Measurements from ENCODE around the gene HIBADH.

Gene HIBADH

DNA sequence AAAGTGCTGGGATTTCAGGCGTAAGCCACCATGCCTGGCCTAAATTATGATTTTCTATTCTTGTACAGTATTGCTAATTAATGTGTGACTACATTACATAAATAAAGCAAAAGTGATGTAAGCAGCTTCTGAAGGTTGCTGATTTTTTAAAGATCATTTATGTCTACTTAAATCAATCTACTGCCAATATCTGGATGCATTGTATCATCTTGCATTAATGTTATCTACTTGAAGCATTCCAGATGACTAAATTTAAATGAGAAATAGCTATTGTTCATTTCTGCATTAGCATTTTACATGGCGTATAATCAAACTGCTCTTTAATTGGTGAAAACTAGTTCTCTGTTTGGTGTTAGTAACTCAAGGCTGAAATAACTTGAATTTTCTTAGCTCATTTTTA, 37.1 kb upstream of the HIBADH start:
- H3K27me3 ChIP-seq (ENCODE audit: insufficient read depth, poor library complexity, severe bottlenecking): no peaks in the 10 kb centered on the region
- no peak overlapping the region for H3K4me3 ChIP-seq (replicated peaks; ENCODE audit: insufficient read depth, low read length)
- H3K27ac ChIP-seq (replicated peaks): no peak overlapping the region
- DNase-seq (ENCODE audit: low read depth in 1 of 2, low spot score in 1 of 2): no peak
- TF ChIP-seq GABPA (IDR thresholded peaks at IDR 0.05; ENCODE audit: low read depth) (no peak), POLR2AphosphoS5 (IDR thresholded peaks at IDR 0.05; ENCODE audit: low read depth) (no peak), SPI1 (IDR thresholded peaks at IDR 0.05; ENCODE audit: borderline replicate concordance, low read depth) (no peak)
- TF ChIP-seq, protein P1, sequence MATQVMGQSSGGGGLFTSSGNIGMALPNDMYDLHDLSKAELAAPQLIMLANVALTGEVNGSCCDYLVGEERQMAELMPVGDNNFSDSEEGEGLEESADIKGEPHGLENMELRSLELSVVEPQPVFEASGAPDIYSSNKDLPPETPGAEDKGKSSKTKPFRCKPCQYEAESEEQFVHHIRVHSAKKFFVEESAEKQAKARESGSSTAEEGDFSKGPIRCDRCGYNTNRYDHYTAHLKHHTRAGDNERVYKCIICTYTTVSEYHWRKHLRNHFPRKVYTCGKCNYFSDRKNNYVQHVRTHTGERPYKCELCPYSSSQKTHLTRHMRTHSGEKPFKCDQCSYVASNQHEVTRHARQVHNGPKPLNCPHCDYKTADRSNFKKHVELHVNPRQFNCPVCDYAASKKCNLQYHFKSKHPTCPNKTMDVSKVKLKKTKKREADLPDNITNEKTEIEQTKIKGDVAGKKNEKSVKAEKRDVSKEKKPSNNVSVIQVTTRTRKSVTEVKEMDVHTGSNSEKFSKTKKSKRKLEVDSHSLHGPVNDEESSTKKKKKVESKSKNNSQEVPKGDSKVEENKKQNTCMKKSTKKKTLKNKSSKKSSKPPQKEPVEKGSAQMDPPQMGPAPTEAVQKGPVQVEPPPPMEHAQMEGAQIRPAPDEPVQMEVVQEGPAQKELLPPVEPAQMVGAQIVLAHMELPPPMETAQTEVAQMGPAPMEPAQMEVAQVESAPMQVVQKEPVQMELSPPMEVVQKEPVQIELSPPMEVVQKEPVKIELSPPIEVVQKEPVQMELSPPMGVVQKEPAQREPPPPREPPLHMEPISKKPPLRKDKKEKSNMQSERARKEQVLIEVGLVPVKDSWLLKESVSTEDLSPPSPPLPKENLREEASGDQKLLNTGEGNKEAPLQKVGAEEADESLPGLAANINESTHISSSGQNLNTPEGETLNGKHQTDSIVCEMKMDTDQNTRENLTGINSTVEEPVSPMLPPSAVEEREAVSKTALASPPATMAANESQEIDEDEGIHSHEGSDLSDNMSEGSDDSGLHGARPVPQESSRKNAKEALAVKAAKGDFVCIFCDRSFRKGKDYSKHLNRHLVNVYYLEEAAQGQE (IDR thresholded peaks at IDR 0.05; ENCODE audit: insufficient replicate concordance, low read depth): no peak
- TF ChIP-seq, protein P2, sequence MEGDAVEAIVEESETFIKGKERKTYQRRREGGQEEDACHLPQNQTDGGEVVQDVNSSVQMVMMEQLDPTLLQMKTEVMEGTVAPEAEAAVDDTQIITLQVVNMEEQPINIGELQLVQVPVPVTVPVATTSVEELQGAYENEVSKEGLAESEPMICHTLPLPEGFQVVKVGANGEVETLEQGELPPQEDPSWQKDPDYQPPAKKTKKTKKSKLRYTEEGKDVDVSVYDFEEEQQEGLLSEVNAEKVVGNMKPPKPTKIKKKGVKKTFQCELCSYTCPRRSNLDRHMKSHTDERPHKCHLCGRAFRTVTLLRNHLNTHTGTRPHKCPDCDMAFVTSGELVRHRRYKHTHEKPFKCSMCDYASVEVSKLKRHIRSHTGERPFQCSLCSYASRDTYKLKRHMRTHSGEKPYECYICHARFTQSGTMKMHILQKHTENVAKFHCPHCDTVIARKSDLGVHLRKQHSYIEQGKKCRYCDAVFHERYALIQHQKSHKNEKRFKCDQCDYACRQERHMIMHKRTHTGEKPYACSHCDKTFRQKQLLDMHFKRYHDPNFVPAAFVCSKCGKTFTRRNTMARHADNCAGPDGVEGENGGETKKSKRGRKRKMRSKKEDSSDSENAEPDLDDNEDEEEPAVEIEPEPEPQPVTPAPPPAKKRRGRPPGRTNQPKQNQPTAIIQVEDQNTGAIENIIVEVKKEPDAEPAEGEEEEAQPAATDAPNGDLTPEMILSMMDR (IDR thresholded peaks at IDR 0.05; ENCODE audit: insufficient read depth, low read length): no peak

DNA sequence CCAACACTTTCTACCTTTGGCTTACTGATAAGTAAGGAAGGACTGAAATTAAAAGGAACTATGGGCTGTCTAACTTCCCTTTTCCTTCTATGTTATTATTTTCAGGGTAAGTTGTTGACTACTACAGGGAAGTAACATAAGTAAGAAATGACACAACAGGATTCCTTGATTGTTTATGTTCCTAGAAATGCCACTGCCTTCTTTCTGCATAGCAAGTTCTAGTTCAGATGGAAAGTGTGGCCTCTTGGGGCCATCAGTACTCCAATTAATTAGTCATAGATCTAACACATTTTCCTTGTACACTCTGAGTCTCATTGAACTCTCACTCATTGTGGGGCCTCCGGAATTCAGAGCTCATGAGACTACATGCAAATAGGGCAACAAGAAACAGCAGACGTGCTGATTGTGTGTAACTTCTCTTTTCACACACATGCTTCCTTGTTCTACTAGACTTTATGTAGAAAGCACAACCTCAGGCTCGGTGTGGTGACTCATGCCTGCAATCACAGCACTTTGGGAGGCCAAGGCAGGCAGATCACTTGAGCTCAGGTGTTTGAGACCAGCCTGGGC, 35.3 kb upstream of the HIBADH start:
- peak overlapping the region; percentile 82 for H3K27ac ChIP-seq (replicated peaks)
- H3K4me3 ChIP-seq (replicated peaks; ENCODE audit: insufficient read depth, low read length): no peak overlapping the region
- no peaks in the 10 kb centered on the region for H3K27me3 ChIP-seq (ENCODE audit: insufficient read depth, poor library complexity, severe bottlenecking)
- peak; percentile 53 to 92 for DNase-seq (ENCODE audit: low read depth in 1 of 2, low spot score in 1 of 2)
- TF ChIP-seq, protein P1 (IDR thresholded peaks at IDR 0.05; ENCODE audit: insufficient replicate concordance, low read depth): no peak
- TF ChIP-seq SPI1 (IDR thresholded peaks at IDR 0.05; ENCODE audit: borderline replicate concordance, low read depth): peak; percentile 23; the same call in 1 of the 2 replicates

DNA sequence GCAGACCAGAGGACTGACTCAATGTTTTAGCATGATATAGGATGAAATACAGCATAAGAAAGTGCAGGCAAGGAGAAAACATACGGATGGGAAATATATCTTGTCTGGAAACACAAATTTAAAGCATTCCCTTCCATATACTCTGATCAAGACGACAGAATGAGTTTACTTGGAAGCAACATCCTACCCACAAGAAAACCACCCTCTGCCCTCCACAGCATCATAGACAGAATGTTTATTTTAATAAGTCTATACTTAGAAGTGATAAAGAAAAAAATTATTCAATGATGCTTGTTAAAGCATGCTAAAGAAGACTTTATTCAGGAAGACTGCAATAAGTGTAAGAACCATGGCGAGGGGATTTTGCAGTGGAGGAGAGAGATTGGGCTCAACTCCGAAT, 32.4 kb upstream of the HIBADH start:
- DNase-seq (ENCODE audit: low read depth in 1 of 2, low spot score in 1 of 2): no peak
- TF ChIP-seq GABPA (IDR thresholded peaks at IDR 0.05; ENCODE audit: low read depth) (no peak), POLR2AphosphoS5 (IDR thresholded peaks at IDR 0.05; ENCODE audit: low read depth) (no peak), SPI1 (IDR thresholded peaks at IDR 0.05; ENCODE audit: borderline replicate concordance, low read depth) (no peak)
- TF ChIP-seq, protein P1 (IDR thresholded peaks at IDR 0.05; ENCODE audit: insufficient replicate concordance, low read depth): no peak
- TF ChIP-seq, protein P2 (IDR thresholded peaks at IDR 0.05; ENCODE audit: insufficient read depth, low read length): no peak
- H3K4me3 ChIP-seq (replicated peaks; ENCODE audit: insufficient read depth, low read length): no peak overlapping the region
- H3K27ac ChIP-seq (replicated peaks): no peak overlapping the region
- no peaks in the 10 kb centered on the region for H3K27me3 ChIP-seq (ENCODE audit: insufficient read depth, poor library complexity, severe bottlenecking)
